Neural cell (in vitro differentiated cells): ENCODE results near the gene NARF. TPM values are rescaled to one million over a fixed set of nuclear protein-coding genes. Genes with fewer than 3 reads are reported as not detected.

Experiments used
- H2AFZ ChIP-seq: fragments of 200-600, 300-800 bp; sonication (generic), shearing (Covaris generic); 2 replicates; pipeline ENCODE4 v1.6.0; 2014; ENCODE audit warnings: low read depth, mild to moderate bottlenecking, antibody characterized with exemption, low read length, moderate library complexity
- H3F3A ChIP-seq: fragments of 200-600 bp; shearing (Covaris generic); 2 replicates; pipeline ENCODE4 v1.6.1; 2016; ENCODE audit warnings: mild to moderate bottlenecking, moderate library complexity, mixed read lengths, antibody characterized with exemption, low read length; ENCODE audit not compliant: insufficient read depth, poor library complexity, severe bottlenecking
- H3K27ac ChIP-seq: fragments of 200-600, 300-800 bp; sonication (generic), shearing (Covaris generic); 2 replicates; pipeline ENCODE4 v1.5.1; 2014; ENCODE audit warnings: mild to moderate bottlenecking, low read length, moderate library complexity
- H3K27me3 ChIP-seq: fragments of 300-800, 200-600 bp; sonication (generic), shearing (Covaris generic); 2 replicates; pipeline ENCODE4 v1.6.0; 2014; ENCODE audit warnings: mild to moderate bottlenecking, low read depth, low read length, moderate library complexity; ENCODE audit not compliant: insufficient read depth
- H3K36me3 ChIP-seq: fragments of 300-800, 200-600 bp; sonication (generic), shearing (Covaris generic); 2 replicates; pipeline ENCODE4 v1.5.1; 2014; ENCODE audit warnings: mild to moderate bottlenecking, antibody characterized with exemption, low read length, moderate library complexity; ENCODE audit not compliant: insufficient read depth
- H3K4me2 ChIP-seq: fragments of 300-800, 200-600 bp; sonication (generic), shearing (Covaris generic); 2 replicates; pipeline ENCODE4 v1.6.0; 2014; ENCODE audit warnings: mild to moderate bottlenecking, low read length
- H3K4me3 ChIP-seq: fragments of 300-800, 200-600 bp; sonication (generic), shearing (Covaris generic); 2 replicates; pipeline ENCODE4 v1.5.1; 2014; ENCODE audit warnings: mild to moderate bottlenecking, low read length, moderate library complexity
- H3K79me2 ChIP-seq: fragments of 200-600 bp; shearing (Covaris generic); replicated peaks from 2 replicates; pipeline ENCODE4 v1.6.0; 2014; ENCODE audit warnings: mild to moderate bottlenecking, low read length, moderate library complexity; ENCODE audit not compliant: insufficient read depth
- H3K9ac ChIP-seq: fragments of 300-800, 200-600 bp; sonication (generic), shearing (Covaris generic); 2 replicates; pipeline ENCODE4 v1.6.1; 2016; ENCODE audit warnings: mild to moderate bottlenecking, low read length, mixed read lengths
- H3K9me2 ChIP-seq: fragments of 200-600 bp; shearing (Covaris generic); 2 replicates; pipeline ENCODE4 v1.6.1; 2016; ENCODE audit warnings: mild to moderate bottlenecking, low read length, mixed read lengths; ENCODE audit not compliant: insufficient read depth
- H3K9me3 ChIP-seq: fragments of 200-600, 300-800 bp; sonication (generic), shearing (Covaris generic); 2 replicates; pipeline ENCODE4 v1.6.1; 2016; ENCODE audit warnings: mild to moderate bottlenecking, mixed run types, low read length, moderate library complexity, mixed read lengths
- H4K20me1 ChIP-seq: fragments of 200-600 bp; shearing (Covaris generic); 2 replicates; pipeline ENCODE4 v1.6.1; 2016; ENCODE audit warnings: mild to moderate bottlenecking, mixed run types; ENCODE audit not compliant: insufficient read depth
- EP300 ChIP-seq: fragments of 450-650 bp; conservative IDR thresholded peaks from 2 replicates; pipeline ENCODE4 v1.6.1; 2014; ENCODE audit warnings: antibody characterized with exemption, mild to moderate bottlenecking, moderate library complexity; ENCODE audit not compliant: poor library complexity, severe bottlenecking
- EZH2 ChIP-seq: fragments of 200-600, 300-800 bp; shearing (Covaris generic), sonication (generic); IDR thresholded peaks from 2 replicates; pipeline ENCODE4 v1.6.1; 2014; ENCODE audit warnings: antibody characterized with exemption, low read length, borderline replicate concordance, mild to moderate bottlenecking; ENCODE audit not compliant: insufficient read depth, poor library complexity, severe bottlenecking
- MXI1 ChIP-seq: fragments of 450-650 bp; conservative IDR thresholded peaks from 2 replicates; pipeline ENCODE4 v1.6.1; 2014; ENCODE audit warnings: antibody characterized with exemption, mild to moderate bottlenecking; ENCODE audit not compliant: poor library complexity, severe bottlenecking
- POLR2AphosphoS5 ChIP-seq: IDR thresholded peaks from 2 replicates; pipeline ENCODE4 v1.6.1; 2012
- RAD21 ChIP-seq: fragments of 450-650 bp; conservative IDR thresholded peaks from 2 replicates; pipeline ENCODE4 v1.6.1; 2014; ENCODE audit warnings: antibody characterized with exemption, mild to moderate bottlenecking, moderate library complexity
- SMC3 ChIP-seq: fragments of 450-650 bp; conservative IDR thresholded peaks from 2 replicates; pipeline ENCODE4 v1.6.1; 2014; ENCODE audit warnings: antibody characterized with exemption, mild to moderate bottlenecking, moderate library complexity; ENCODE audit not compliant: poor library complexity
- TAF1 ChIP-seq: IDR thresholded peaks from 2 replicates; pipeline ENCODE4 v1.6.1; 2012; ENCODE audit warnings: low read depth
- polyA plus RNA-seq: library from polyadenylated mRNA; depleted of rRNA; stranded (reverse); fragments of >200 nt; gene quantifications from 2 replicates; pipeline ENCODE4 v1.2.3, GENCODE V29; 2014
- TF ChIP-seq, protein P1 (sequence below): fragments of 450-650 bp; IDR thresholded peaks from 2 replicates; pipeline ENCODE4 v1.5.1; 2014; ENCODE audit warnings: antibody characterized with exemption, mild to moderate bottlenecking, moderate library complexity; ENCODE audit not compliant: poor library complexity, severe bottlenecking
- TF ChIP-seq, protein P2 (sequence below): IDR thresholded peaks from 2 replicates; pipeline ENCODE4 v1.6.1; 2012; ENCODE audit warnings: borderline replicate concordance

NARF gene
- polyA plus RNA-seq, 1 donor from 2014 or later, result 243 TPM

DNA sequence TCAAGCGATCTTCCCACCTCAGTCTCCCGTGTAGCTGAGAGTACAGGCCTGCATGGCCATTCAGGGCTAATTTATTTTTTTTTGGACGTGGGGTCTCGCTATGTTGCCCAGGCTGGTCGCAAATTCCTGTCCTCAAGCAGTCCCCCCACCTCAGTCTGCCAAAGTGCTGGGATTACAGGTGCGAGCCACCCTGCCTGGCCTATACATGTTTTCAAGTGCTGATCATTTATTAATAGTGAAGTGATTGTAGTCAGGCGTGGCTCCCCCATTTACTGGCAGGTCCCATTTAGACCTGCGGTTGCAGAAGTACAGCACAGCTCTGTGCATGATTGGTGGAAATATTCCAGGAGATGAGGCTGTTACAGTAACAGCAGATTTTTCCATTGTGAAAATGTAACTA, 69.4 kb downstream of the NARF start:
- H3K9ac ChIP-seq, result no peak overlapping the region
- H3K9me2 ChIP-seq, result no peaks in the 10 kb centered on the region
- no peaks in the 10 kb centered on the region for H3K36me3 ChIP-seq
- H3K4me2 ChIP-seq, result no peak overlapping the region
- H4K20me1 ChIP-seq, result peaks cover 15% of the 10 kb centered on the region
- H3K4me3 ChIP-seq, result no peak overlapping the region
- H2AFZ ChIP-seq, result no peak overlapping the region
- H3F3A ChIP-seq, result no peaks in the 10 kb centered on the region
- no peaks in the 10 kb centered on the region for H3K27me3 ChIP-seq
- no peaks in the 10 kb centered on the region for H3K9me3 ChIP-seq
- H3K27ac ChIP-seq, result no peak overlapping the region
- TF ChIP-seq, protein P1, sequence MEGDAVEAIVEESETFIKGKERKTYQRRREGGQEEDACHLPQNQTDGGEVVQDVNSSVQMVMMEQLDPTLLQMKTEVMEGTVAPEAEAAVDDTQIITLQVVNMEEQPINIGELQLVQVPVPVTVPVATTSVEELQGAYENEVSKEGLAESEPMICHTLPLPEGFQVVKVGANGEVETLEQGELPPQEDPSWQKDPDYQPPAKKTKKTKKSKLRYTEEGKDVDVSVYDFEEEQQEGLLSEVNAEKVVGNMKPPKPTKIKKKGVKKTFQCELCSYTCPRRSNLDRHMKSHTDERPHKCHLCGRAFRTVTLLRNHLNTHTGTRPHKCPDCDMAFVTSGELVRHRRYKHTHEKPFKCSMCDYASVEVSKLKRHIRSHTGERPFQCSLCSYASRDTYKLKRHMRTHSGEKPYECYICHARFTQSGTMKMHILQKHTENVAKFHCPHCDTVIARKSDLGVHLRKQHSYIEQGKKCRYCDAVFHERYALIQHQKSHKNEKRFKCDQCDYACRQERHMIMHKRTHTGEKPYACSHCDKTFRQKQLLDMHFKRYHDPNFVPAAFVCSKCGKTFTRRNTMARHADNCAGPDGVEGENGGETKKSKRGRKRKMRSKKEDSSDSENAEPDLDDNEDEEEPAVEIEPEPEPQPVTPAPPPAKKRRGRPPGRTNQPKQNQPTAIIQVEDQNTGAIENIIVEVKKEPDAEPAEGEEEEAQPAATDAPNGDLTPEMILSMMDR, result no peak
- TF ChIP-seq POLR2AphosphoS5 (no peak), SMC3 (no peak), TAF1 (no peak), MXI1 (no peak), EZH2 (no peak), EP300 (no peak), RAD21 (no peak)
- TF ChIP-seq, protein P2, sequence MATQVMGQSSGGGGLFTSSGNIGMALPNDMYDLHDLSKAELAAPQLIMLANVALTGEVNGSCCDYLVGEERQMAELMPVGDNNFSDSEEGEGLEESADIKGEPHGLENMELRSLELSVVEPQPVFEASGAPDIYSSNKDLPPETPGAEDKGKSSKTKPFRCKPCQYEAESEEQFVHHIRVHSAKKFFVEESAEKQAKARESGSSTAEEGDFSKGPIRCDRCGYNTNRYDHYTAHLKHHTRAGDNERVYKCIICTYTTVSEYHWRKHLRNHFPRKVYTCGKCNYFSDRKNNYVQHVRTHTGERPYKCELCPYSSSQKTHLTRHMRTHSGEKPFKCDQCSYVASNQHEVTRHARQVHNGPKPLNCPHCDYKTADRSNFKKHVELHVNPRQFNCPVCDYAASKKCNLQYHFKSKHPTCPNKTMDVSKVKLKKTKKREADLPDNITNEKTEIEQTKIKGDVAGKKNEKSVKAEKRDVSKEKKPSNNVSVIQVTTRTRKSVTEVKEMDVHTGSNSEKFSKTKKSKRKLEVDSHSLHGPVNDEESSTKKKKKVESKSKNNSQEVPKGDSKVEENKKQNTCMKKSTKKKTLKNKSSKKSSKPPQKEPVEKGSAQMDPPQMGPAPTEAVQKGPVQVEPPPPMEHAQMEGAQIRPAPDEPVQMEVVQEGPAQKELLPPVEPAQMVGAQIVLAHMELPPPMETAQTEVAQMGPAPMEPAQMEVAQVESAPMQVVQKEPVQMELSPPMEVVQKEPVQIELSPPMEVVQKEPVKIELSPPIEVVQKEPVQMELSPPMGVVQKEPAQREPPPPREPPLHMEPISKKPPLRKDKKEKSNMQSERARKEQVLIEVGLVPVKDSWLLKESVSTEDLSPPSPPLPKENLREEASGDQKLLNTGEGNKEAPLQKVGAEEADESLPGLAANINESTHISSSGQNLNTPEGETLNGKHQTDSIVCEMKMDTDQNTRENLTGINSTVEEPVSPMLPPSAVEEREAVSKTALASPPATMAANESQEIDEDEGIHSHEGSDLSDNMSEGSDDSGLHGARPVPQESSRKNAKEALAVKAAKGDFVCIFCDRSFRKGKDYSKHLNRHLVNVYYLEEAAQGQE, result no peak
- peaks cover 86% of the 10 kb centered on the region for H3K79me2 ChIP-seq

DNA sequence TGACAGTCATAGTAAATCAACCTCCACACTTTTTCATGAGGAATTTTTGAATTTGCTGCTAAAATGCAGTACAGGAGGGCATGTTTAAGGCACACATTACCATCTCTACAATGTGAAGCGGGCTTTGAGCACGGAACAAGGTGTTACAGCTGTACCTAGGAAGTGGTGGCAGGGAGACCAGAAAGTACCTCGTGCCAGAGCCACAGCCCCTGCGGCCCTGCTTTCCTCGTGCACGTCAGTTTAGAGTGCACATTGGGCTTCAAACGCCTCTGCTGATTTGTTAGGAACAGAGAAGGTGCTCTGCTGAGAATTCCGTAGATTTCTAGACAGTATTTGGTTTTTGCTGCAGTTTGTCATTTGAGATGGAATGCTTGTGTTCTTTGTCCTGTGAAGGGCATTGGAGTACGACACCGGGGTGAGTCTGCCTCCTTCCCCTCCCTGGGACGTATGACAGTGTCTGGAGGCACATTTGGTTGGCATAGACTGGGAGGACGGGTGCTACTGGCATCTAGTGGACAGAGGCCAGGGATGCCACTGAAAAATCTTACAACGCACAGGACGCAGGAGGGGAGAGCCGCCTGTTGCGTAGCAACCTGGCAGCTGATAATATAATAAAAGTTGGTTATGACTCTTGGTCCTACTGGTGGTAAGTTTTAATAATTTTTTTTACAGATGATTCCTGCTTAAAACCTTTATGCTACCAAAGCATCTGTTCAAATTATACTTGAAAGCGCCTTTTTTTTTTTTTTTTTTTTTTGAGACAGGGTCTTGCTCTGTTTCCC, 70.1 kb downstream of the NARF start:
- H3K27ac ChIP-seq, result no peak overlapping the region
- H3K4me3 ChIP-seq, result no peak overlapping the region

More for the DNA sequence above, 70.1 kb downstream of the NARF start:
- H3K79me2 ChIP-seq, result peaks cover 84% of the 10 kb centered on the region
- TF ChIP-seq, protein P1, result peak; percentile 24
- TF ChIP-seq, protein P2, result no peak
- no peaks in the 10 kb centered on the region for H3K9me2 ChIP-seq
- no peak overlapping the region for H3K9ac ChIP-seq
- H3F3A ChIP-seq, result no peaks in the 10 kb centered on the region
- no peaks in the 10 kb centered on the region for H3K36me3 ChIP-seq
- no peaks in the 10 kb centered on the region for H3K9me3 ChIP-seq
- no peak overlapping the region for H3K4me2 ChIP-seq
- peaks cover 15% of the 10 kb centered on the region for H4K20me1 ChIP-seq
- no peaks in the 10 kb centered on the region for H3K27me3 ChIP-seq
- H2AFZ ChIP-seq, result no peak overlapping the region
